Panc1 (cell line): ENCODE data around the gene IL17RE. TPM values are rescaled to one million over a fixed set of nuclear protein-coding genes. Genes with fewer than 3 reads are reported as not detected.

Experiments used
- ATAC-seq: fragments of 200-7000 bp; cut with Tn5 transposase; 2 replicates; pipeline ENCODE4 v1.9.1; 2020; ENCODE audit warnings: mild to moderate bottlenecking, moderate library complexity
- BruUV-seq: library from RNA; stranded (reverse); fragments of 400-500 nt; replicated peaks from 2 replicates; lab custom pipeline; 2021; lab: Mats Ljungman, UMichigan
- CTCF ChIA-PET: fragments of 300-600 bp; sonication (Branson Sonifier 250); formaldehyde crosslinking; loops from one replicate; lab custom pipeline; 2022; ENCODE audit warnings: antibody characterized with exemption; lab: Charles Lee
- POLR2A ChIA-PET: fragments of 300-600 bp; sonication (Branson Sonifier 250); formaldehyde crosslinking; loops from one replicate; lab custom pipeline; 2022; ENCODE audit warnings: antibody characterized with exemption; lab: Charles Lee
- DNase-seq: peaks from one replicate; pipeline ENCODE4 v3.0.0-alpha.2; 2010; ENCODE audit warnings: low read depth, low spot score
- H3K27ac ChIP-seq: 2 replicates; pipeline ENCODE4 v1.5.1; 2011; ENCODE audit warnings: mild to moderate bottlenecking, low read length, inconsistent platforms
- H3K27me3 ChIP-seq: fragments of 200-500 bp; sonication (Bioruptor generic); 2 replicates; pipeline ENCODE4 v1.6.0; 2014; ENCODE audit warnings: low read length, inconsistent platforms; ENCODE audit not compliant: control insufficient read depth, insufficient read depth
- H3K36me3 ChIP-seq: fragments of 200-500 bp; sonication (Bioruptor generic); 2 replicates; pipeline ENCODE4 v1.5.1; 2014; ENCODE audit warnings: inconsistent platforms, mild to moderate bottlenecking, low read length, moderate library complexity; ENCODE audit not compliant: control insufficient read depth, insufficient read depth
- H3K4me1 ChIP-seq: 2 replicates; pipeline ENCODE4 v1.5.1; 2011; ENCODE audit warnings: inconsistent platforms, mild to moderate bottlenecking, low read length, moderate library complexity; ENCODE audit not compliant: control insufficient read depth, insufficient read depth
- H3K4me3 ChIP-seq, 2 experiments: 2 replicates each; pipeline ENCODE4 v1.5.1; 2011 to 2012; ENCODE audit warnings: low read depth in 2 of 2, low read length in 2 of 2, mild to moderate bottlenecking in 2 of 2, inconsistent platforms in 1 of 2, moderate library complexity in 1 of 2
- H3K9me3 ChIP-seq: fragments of 200-500 bp; sonication (Bioruptor generic); 2 replicates; pipeline ENCODE4 v1.5.1; 2014; ENCODE audit warnings: low read depth, mild to moderate bottlenecking, inconsistent platforms, low read length, moderate library complexity; ENCODE audit not compliant: control insufficient read depth, insufficient read depth
- POLR2AphosphoS5 ChIP-seq: IDR thresholded peaks from 2 replicates; pipeline ENCODE4 v1.6.1; 2012; ENCODE audit warnings: mild to moderate bottlenecking, low read depth, low read length, moderate library complexity
- SIN3A ChIP-seq: IDR thresholded peaks from 2 replicates; pipeline ENCODE4 v1.6.1; 2012; ENCODE audit warnings: low read depth, mild to moderate bottlenecking, low read length, moderate library complexity, borderline replicate concordance; ENCODE audit not compliant: insufficient read depth
- TCF7L2 ChIP-seq: IDR thresholded peaks from 2 replicates; pipeline ENCODE4 v1.6.1; 2011; ENCODE audit warnings: mild to moderate bottlenecking, low read depth, low read length, inconsistent platforms
- in situ Hi-C: cut with HindIII; loops from 2 replicates; pipeline ENCODE4 v1.10.0; 2016; ENCODE audit warnings: low sequenced_read_pairs, low pct_unique_long_range_greater_than_20kb
- intact Hi-C: fragments of 100-400 bp; cut with micrococcal nuclease; formaldehyde crosslinking; loops from one replicate; pipeline ENCODE4 v1.10.0; 2022; ENCODE audit not compliant: unreplicated experiment
- total RNA-seq: library from RNA; stranded (reverse); gene quantifications from one replicate; pipeline ENCODE4 v1.2.1, GENCODE V29; 2021; ENCODE audit not compliant: unreplicated experiment
- TF ChIP-seq, protein P1 (sequence below), 2 experiments: IDR thresholded peaks; 2 replicates each; pipeline ENCODE4 v1.6.1; 2011 to 2012; ENCODE audit warnings: low read depth in 2 of 2, control low read depth in 1 of 2, low read length in 1 of 2, mild to moderate bottlenecking in 1 of 2, moderate library complexity in 1 of 2; ENCODE audit not compliant: insufficient read depth in 1 of 2
- TF ChIP-seq, protein P2 (sequence below): fragments of 450-650 bp; IDR thresholded peaks from 2 replicates; pipeline ENCODE4 v1.5.1; 2017; ENCODE audit warnings: mild to moderate bottlenecking

IL17RE gene
- total RNA-seq, 1 experiment from 2014 or later: 1.1 TPM

DNA sequence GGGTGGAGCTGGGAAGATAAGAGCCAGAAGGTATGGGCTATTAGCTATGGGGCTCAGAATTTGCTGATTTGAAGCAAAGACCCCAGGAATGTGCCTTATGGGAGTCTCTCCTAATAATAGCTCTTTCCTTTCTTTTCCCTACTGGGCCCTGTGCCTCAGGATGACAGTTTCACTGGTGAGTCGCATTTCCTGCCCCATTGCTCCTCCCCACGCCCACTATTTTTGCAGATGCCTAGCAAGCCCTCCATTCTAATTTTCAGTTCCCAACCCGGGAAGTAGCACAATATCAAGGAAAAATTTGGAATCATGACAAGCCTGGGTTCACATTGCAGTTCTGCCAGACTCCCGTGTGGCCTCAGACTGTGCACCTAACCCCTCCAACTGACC lies 583 bp downstream of the IL17RE start:
- ChIA-PET POLR2A (no interaction called here), CTCF (interaction anchor here (0.6 kb wide), 1 partner anchor 1432 kb away, joined by 4 read pairs; no protein-coding TSS in a partner anchor)
- ATAC-seq (peak; percentile 76; the same call in 1 of the 2 replicates), DNase-seq (no peak)
- no peaks in the 10 kb centered on the region for H3K27me3 ChIP-seq
- H3K4me1 ChIP-seq: peaks cover 6% of the 10 kb centered on the region; the same call in 1 of the 2 replicates
- no peaks in the 10 kb centered on the region for H3K9me3 ChIP-seq
- H3K4me3 ChIP-seq: no peak overlapping the region
- intact Hi-C loops (no loop called here), in situ Hi-C loops (no loop called here)
- H3K27ac ChIP-seq: no peak overlapping the region
- no TSS peak for BruUV-seq
- no peaks in the 10 kb centered on the region for H3K36me3 ChIP-seq
- TF ChIP-seq POLR2AphosphoS5 (no peak), TCF7L2 (no peak), SIN3A (no peak)
- TF ChIP-seq, protein P1, sequence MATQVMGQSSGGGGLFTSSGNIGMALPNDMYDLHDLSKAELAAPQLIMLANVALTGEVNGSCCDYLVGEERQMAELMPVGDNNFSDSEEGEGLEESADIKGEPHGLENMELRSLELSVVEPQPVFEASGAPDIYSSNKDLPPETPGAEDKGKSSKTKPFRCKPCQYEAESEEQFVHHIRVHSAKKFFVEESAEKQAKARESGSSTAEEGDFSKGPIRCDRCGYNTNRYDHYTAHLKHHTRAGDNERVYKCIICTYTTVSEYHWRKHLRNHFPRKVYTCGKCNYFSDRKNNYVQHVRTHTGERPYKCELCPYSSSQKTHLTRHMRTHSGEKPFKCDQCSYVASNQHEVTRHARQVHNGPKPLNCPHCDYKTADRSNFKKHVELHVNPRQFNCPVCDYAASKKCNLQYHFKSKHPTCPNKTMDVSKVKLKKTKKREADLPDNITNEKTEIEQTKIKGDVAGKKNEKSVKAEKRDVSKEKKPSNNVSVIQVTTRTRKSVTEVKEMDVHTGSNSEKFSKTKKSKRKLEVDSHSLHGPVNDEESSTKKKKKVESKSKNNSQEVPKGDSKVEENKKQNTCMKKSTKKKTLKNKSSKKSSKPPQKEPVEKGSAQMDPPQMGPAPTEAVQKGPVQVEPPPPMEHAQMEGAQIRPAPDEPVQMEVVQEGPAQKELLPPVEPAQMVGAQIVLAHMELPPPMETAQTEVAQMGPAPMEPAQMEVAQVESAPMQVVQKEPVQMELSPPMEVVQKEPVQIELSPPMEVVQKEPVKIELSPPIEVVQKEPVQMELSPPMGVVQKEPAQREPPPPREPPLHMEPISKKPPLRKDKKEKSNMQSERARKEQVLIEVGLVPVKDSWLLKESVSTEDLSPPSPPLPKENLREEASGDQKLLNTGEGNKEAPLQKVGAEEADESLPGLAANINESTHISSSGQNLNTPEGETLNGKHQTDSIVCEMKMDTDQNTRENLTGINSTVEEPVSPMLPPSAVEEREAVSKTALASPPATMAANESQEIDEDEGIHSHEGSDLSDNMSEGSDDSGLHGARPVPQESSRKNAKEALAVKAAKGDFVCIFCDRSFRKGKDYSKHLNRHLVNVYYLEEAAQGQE (IDR thresholded peaks at IDR 0.05; ENCODE audit: insufficient read depth in 1 of 2, low read depth in 2 of 2, low read length in 1 of 2): no peak
- TF ChIP-seq, protein P2, sequence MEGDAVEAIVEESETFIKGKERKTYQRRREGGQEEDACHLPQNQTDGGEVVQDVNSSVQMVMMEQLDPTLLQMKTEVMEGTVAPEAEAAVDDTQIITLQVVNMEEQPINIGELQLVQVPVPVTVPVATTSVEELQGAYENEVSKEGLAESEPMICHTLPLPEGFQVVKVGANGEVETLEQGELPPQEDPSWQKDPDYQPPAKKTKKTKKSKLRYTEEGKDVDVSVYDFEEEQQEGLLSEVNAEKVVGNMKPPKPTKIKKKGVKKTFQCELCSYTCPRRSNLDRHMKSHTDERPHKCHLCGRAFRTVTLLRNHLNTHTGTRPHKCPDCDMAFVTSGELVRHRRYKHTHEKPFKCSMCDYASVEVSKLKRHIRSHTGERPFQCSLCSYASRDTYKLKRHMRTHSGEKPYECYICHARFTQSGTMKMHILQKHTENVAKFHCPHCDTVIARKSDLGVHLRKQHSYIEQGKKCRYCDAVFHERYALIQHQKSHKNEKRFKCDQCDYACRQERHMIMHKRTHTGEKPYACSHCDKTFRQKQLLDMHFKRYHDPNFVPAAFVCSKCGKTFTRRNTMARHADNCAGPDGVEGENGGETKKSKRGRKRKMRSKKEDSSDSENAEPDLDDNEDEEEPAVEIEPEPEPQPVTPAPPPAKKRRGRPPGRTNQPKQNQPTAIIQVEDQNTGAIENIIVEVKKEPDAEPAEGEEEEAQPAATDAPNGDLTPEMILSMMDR: no peak

DNA sequence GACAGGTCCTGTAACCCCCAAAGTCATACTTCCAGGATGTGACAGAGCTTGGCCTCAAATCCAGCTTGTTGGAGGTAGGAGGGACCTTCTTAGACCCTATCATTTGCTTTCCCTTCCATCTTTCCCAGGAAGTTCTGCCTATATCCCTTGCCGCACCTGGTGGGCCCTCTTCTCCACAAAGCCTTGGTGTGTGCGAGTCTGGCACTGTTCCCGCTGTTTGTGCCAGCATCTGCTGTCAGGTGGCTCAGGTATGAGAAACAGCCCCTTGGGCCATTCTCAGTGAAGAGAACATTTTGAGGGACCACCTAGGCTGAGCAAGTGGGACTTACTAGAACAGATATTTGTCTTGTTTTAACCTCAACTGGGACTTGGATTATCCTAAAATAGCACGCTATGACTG lies 1.3 kb downstream of the IL17RE start:
- H3K9me3 ChIP-seq: no peaks in the 10 kb centered on the region
- no peak for ATAC-seq
- TF ChIP-seq SIN3A: no peak
- no peak for TF ChIP-seq TCF7L2
- TF ChIP-seq, protein P1 (IDR thresholded peaks at IDR 0.05; ENCODE audit: insufficient read depth in 1 of 2, low read depth in 2 of 2, low read length in 1 of 2): no peak
- no peak for TF ChIP-seq POLR2AphosphoS5
- TF ChIP-seq, protein P2: no peak
- no TSS peak for BruUV-seq
- no peak for DNase-seq
- in situ Hi-C loops (no loop called here), intact Hi-C loops (no loop called here)
- no peaks in the 10 kb centered on the region for H3K27me3 ChIP-seq
- ChIA-PET CTCF (no interaction called here), POLR2A (no interaction called here)
- no peaks in the 10 kb centered on the region for H3K36me3 ChIP-seq
- no peak overlapping the region for H3K27ac ChIP-seq
- H3K4me1 ChIP-seq: peaks cover 2% of the 10 kb centered on the region; the same call in 1 of the 2 replicates
- H3K4me3 ChIP-seq: no peak overlapping the region
